C4-2B (cell line): ENCODE measurements around the gene EDDM3A.
"Not testable (repeated sequence)": the region's sequence is repeated elsewhere in the genome, so short reads cannot be mapped to it uniquely, and the experiment has no call there.

Source experiments
- H3K27ac ChIP-seq: fragments of 450-650 bp; 2 replicates; pipeline ENCODE4 v1.5.1; 2017
- CTCF ChIP-seq: fragments of 450-650 bp; conservative IDR thresholded peaks from 2 replicates; pipeline ENCODE4 v1.5.1; 2017; ENCODE audit warnings: mild to moderate bottlenecking
- ZFX ChIP-seq: fragments of 450-650 bp; IDR thresholded peaks from 2 replicates; pipeline ENCODE4 v1.6.1; 2017

Gene EDDM3A

GRCh38 chr14:20719777-20720176 is 25.9 kb upstream of the EDDM3A start:
- TF ChIP-seq ZFX (no peak), CTCF (no peak)
- peak overlapping the region; percentile 15; the same call in 1 of the 2 replicates for H3K27ac ChIP-seq

- no peak for TF ChIP-seq ZFX
Observed at GRCh38 chr14:20720741-20721140, 24.9 kb upstream of the EDDM3A start.

GRCh38 chr14:20722016-20722415 is 23.7 kb upstream of the EDDM3A start:
- TF ChIP-seq ZFX (no peak), CTCF (no peak)
- H3K27ac ChIP-seq, result no peak overlapping the region

More at GRCh38 chr14:20720741-20721140, 24.9 kb upstream of the EDDM3A start:
- no peak overlapping the region for H3K27ac ChIP-seq

- H3K27ac ChIP-seq, result no peak overlapping the region
- TF ChIP-seq ZFX (no peak), CTCF (no peak)
Observed at GRCh38 chr14:20723488-20723887, 22.2 kb upstream of the EDDM3A start.

- not testable (repeated sequence) for H3K27ac ChIP-seq
Observed at GRCh38 chr14:20726121-20726520, 19.6 kb upstream of the EDDM3A start.

- TF ChIP-seq ZFX, result no peak
- no peak for TF ChIP-seq CTCF
- H3K27ac ChIP-seq, result no peak overlapping the region
Observed at GRCh38 chr14:20726531-20726930, 19.2 kb upstream of the EDDM3A start.

- TF ChIP-seq ZFX (no peak), CTCF (no peak)
- no peak overlapping the region for H3K27ac ChIP-seq
Observed at GRCh38 chr14:20730891-20731290, 14.8 kb upstream of the EDDM3A start.

- H3K27ac ChIP-seq, result no peak overlapping the region
- TF ChIP-seq CTCF, result no peak
- TF ChIP-seq ZFX, result no peak
Observed at GRCh38 chr14:20732477-20732876, 13.2 kb upstream of the EDDM3A start.
